ENCODE results near the gene EXOG.

EXOG gene

GRCh38 chr3:38473229-38473628 is 22.9 kb upstream of the EXOG start:
- no peak for DNase-seq (ENCODE audit: low read depth in 2 of 2)

DNA sequence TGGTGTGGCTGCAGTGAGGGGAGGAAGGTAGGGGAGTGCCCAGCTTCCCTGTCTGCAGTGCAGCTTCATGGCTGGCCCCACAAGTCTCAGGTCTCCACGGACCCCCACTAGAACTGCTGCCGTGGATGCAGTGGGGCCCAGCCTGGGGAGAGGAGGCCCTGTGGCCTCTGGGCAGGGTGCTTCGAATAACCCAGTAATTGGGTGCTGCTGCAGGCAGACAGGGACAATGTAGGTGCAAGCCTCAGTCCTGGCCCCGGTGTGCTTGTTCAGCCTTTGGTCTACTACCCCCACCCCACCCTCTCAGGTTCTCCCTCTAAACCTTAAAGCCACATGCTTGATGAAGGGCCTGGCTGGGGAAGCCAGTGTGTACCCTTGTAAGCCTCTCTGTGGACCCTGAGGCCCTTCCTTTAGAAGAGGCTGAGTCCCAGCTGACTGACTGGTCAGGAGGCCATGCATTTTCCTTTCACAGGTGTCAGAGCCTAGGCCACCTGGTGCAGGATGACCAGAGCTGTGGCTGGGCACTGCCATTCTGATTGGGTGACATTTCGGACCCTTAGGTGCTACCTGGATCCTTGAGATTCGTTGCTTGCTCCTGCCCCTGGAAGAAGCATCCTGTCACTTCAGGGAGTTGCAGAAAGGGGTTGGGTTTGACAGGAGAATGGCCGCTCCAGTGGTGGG is 21.1 kb upstream of the EXOG start:
- no peak for DNase-seq (ENCODE audit: low read depth in 2 of 2)

GRCh38 chr3:38475716-38476115 is 20.4 kb upstream of the EXOG start:
- no peak for DNase-seq (ENCODE audit: low read depth in 2 of 2)

- DNase-seq (ENCODE audit: low read depth in 2 of 2) = no peak
These were observed 19.9 kb upstream of the EXOG start for GRCh38 chr3:38476157-38476756.

DNA sequence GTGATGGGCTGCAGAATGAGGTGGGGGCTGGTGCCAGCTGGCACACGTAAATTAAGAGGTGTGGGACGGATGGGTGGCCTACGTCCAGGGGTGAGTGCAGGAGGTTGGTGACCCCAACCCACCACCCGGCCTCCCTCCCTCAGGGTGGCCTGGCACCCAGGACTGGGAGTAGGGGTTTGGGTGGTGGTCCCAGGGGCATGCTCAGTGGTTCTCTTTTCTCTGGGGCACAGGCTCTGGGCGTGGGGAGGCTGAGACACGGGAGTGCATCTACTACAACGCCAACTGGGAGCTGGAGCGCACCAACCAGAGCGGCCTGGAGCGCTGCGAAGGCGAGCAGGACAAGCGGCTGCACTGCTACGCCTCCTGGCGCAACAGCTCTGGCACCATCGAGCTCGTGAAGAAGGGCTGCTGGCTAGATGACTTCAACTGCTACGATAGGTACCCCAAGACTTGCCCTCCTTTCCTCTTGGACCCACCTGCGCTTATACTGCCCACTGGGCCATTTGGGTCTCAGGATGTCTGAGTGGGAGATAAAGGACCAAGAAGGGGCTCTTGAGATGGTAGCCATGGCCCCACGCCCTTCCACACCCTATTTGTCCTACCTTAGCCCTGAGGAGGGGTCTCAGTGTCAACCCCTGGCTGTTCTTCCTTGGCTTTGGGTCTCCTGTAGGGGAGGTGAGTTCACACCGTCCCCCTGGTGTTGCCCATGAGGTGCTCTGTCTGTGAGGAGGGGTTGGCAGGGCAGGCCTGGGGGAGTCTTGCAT is 18.9 kb upstream of the EXOG start:
- DNase-seq (ENCODE audit: low read depth in 2 of 2) = no peak

- DNase-seq (ENCODE audit: low read depth in 2 of 2) = no peak
These were observed 18.2 kb upstream of the EXOG start for GRCh38 chr3:38477839-38478450.

GRCh38 chr3:38478901-38479300 is 17.2 kb upstream of the EXOG start:
- DNase-seq (ENCODE audit: low read depth in 2 of 2) = no peak

- peak in 1 of 2 donors; percentile 10 for DNase-seq (ENCODE audit: low read depth in 2 of 2)
These were observed 16.6 kb upstream of the EXOG start for GRCh38 chr3:38479431-38480092.

- no peak for DNase-seq (ENCODE audit: low read depth in 2 of 2)
These were observed 16.1 kb upstream of the EXOG start for GRCh38 chr3:38480093-38480445.

- DNase-seq (ENCODE audit: low read depth in 2 of 2) = no peak
These were observed 15.2 kb upstream of the EXOG start for GRCh38 chr3:38480930-38481329.

GRCh38 chr3:38482951-38483350 is 13.2 kb upstream of the EXOG start:
- no peak for DNase-seq (ENCODE audit: low read depth in 2 of 2)

DNA sequence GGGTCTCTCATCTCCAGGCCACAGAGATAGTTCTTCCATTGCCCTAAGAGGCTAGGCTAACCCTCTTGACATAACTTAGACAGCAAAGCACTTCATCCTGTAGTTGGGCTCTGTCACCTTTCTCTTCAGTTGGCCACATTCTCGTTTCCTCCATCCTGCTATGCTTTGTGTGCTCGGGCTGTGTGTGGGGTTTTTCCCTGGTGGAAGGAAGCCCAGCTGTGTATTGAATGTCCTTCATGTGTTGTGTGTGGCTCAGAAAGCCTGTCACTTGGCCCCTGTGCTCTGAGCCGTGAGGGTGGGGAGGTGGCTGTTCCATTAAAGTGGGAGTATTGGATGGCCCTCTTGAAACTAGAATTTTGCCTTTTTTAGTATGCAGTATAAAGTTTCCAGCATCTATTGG is 8.8 kb upstream of the EXOG start:
- DNase-seq (ENCODE audit: low read depth in 2 of 2) = no peak

GRCh38 chr3:38488949-38489348 is 7.2 kb upstream of the EXOG start:
- DNase-seq (ENCODE audit: low read depth in 2 of 2) = no peak

GRCh38 chr3:38489766-38490165 is 6.4 kb upstream of the EXOG start:
- DNase-seq (ENCODE audit: low read depth in 2 of 2) = no peak

DNA sequence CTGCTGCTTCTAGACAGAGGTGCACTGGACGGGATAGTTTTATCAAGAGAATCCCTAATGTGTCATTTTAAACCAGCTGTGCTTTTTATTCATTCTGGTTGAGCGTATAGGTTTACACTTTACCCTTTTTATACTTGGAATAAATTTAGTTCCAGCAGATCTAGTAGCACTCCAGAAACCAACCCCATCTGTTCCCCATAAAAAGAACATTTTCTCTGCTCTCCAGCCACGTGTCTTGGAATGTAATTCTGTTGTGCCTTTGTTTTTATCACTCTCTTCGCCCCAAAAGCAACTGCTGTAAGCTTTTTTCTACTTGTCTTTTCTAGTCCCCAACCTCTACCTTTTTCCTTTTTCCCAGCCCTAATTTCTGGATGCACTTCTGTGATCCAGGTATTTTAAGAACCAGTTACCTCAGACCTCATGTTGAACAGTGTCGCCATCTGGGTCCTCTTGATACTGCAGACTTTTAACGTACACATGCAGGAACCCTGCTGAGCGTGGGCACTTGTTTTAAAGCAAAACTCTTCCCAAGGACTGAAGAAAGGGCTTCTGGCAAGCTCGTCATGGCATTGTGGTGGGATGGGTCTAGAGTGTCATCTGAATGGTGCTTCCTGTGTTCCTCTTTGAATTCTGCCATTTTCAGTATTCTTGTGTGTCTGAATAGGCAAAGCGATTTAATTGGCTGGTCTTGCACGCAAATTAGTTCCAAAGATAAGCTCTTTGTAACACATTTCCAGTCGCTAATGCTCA is 5.7 kb upstream of the EXOG start:
- DNase-seq (ENCODE audit: low read depth in 2 of 2) = no peak

GRCh38 chr3:38491215-38491614 is 4.9 kb upstream of the EXOG start:
- DNase-seq (ENCODE audit: low read depth in 2 of 2) = no peak

DNA sequence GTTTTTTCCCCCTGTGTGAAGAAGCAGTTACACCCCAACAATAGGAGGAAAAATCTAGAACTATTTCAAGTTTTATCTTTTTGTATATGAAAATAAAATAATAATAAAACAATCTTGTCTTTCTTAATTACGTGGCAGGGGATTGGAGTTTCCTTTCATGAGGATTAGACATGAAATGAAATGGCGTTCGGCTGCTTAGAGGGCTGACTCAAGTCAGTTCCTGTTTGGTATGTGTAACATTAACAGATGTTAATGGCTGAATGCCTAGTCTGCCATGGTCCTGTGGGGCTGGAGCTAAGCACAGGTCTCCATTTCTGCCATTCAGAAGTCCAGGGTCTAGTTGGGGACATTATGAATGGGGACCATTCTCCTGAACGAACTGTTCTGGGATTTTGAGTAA is 3.1 kb upstream of the EXOG start:
- no peak for DNase-seq (ENCODE audit: low read depth in 2 of 2)

GRCh38 chr3:38497031-38497430 is 891 bp downstream of the EXOG start:
- DNase-seq (ENCODE audit: low read depth in 2 of 2) = no peak

- DNase-seq (ENCODE audit: low read depth in 2 of 2) = no peak
These were observed 4.7 kb downstream of the EXOG start for GRCh38 chr3:38500688-38501417.

GRCh38 chr3:38507120-38507519 is 11.0 kb downstream of the EXOG start:
- DNase-seq (ENCODE audit: low read depth in 2 of 2) = no peak

DNA sequence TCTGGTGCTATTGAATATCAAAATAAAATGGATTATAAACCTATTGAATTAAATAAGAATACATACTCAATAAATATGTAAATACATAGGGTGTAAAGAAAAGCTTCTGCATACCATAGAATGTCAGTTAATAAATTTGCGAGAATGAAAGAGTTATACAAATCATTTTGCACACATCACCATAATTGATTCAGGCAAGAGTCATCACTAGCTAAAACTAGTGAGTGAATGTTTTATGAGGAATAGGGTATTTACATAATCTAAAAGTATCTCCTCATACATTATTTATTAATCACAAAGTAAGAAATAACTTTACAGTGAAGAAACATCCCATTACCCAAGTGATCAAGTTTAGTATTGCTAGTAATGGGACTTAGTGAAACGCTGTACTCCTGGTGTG is 13.6 kb downstream of the EXOG start:
- DNase-seq (ENCODE audit: low read depth in 2 of 2) = no peak

All from stimulated activated CD8-positive, alpha-beta memory T cell treated with anti-CD3 and anti-CD28 coated beads, Interleukin-2, amount 100 ng/mL, for 1 hour (primary cell).